Fibroblast of villous mesenchyme (primary cell): ENCODE measurements around the gene LRP1B. TPM values are rescaled to one million over a fixed set of nuclear protein-coding genes. Genes with fewer than 3 reads are reported as not detected.
A peak's percentile ranks its signal among the peaks of the same experiment; 100 is the strongest.

Source experiments
- DNase-seq: peaks from one replicate; pipeline ENCODE4 v3.0.0-alpha.2; 2010; ENCODE audit warnings: low read depth
- H3K4me3 ChIP-seq: 2 replicates; pipeline ENCODE4 v1.5.1; 2011; ENCODE audit warnings: low read depth, mild to moderate bottlenecking, low read length
- CTCF ChIP-seq: IDR thresholded peaks from 2 replicates; pipeline ENCODE4 v1.5.1; 2012; ENCODE audit warnings: low read depth, mild to moderate bottlenecking, low read length; ENCODE audit not compliant: insufficient read depth
- total RNA-seq: library from RNA; depleted of rRNA; stranded (reverse); fragments of >200 nt; gene quantifications from 2 replicates; pipeline ENCODE4 v1.2.3, GENCODE V29; 2012

The LRP1B gene
- total RNA-seq, 1 donor = 2.2 TPM

DNA sequence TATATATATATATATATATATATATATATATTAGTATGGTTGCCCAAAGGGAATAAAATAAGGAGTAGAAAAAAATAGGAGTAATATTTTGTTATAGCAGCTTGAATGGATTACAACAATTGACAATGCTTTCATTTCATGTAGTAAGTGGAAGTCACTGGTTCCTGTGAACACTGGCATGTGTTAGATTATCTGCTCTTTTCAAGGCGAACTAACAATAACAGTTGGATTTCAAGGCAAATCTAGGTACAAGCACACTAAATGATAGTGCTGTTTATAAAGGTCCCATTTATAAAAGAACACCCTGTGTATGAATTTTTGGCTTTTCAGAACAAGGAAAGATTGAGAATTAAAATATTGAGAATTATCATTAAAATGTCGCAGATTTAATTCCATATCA, 1535.7 kb downstream of the LRP1B start:
- no peak for TF ChIP-seq CTCF
- DNase-seq = no peak
- no peak overlapping the region for H3K4me3 ChIP-seq

- no peak for DNase-seq
- no peak for TF ChIP-seq CTCF
- H3K4me3 ChIP-seq = no peak overlapping the region
Observed at GRCh38 chr2:140593132-140593531, 1537.7 kb downstream of the LRP1B start.

GRCh38 chr2:140589696-140590095, 1541.1 kb downstream of the LRP1B start:
- no peak for DNase-seq

DNA sequence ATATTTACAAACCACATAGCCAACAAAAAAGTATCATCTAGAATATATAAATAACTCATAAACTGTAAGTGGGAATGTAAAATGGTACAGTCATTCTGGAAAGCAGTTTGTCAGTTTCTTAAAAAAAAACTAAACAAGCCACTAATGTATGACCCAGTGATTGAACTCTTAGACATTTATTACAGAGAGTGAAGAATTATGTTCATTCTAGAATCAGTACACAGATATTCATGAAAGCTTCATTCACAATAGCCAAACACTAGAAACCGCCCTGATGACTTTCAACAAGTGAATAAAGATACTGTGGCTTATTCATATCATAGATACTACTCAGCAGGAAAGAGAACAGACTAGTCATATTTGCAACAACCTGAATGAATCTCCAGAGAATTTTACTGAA, 1541.5 kb downstream of the LRP1B start:
- DNase-seq = no peak
- no peak overlapping the region for H3K4me3 ChIP-seq
- no peak for TF ChIP-seq CTCF

More at GRCh38 chr2:140589696-140590095, 1541.1 kb downstream of the LRP1B start:
- no peak overlapping the region for H3K4me3 ChIP-seq
- no peak for TF ChIP-seq CTCF

DNA sequence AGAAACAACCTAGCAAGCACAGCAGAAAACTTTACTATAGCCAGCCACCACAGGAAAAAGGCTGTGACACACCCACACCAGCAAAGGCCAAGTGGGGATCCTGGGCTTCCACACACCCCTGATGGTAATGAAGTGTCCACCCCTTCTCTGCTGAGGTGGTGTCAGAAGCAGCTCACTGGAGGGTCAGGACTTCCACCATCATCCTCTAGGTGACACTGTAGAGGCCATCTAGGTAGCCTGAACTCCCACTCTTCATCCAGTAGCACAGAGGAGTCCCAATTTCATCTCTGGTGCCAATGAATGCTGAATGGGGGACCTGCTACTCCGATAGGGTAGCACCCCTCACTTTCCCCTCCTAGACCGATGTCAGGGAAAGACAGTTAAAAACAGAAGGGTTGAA, 1544.4 kb downstream of the LRP1B start:
- no peak for DNase-seq
- no peak overlapping the region for H3K4me3 ChIP-seq
- peak; percentile 40 for TF ChIP-seq CTCF

- no peak for DNase-seq
- no peak for TF ChIP-seq CTCF
- no peak overlapping the region for H3K4me3 ChIP-seq
Observed at GRCh38 chr2:140585016-140585415, 1545.8 kb downstream of the LRP1B start.

GRCh38 chr2:140584471-140584870, 1546.3 kb downstream of the LRP1B start:
- no peak for TF ChIP-seq CTCF
- DNase-seq = no peak
- no peak overlapping the region for H3K4me3 ChIP-seq
